Fibroblast of lung (primary cell): ENCODE results near the gene ZNF598. TPM values are rescaled to one million over a fixed set of nuclear protein-coding genes. Genes with fewer than 3 reads are reported as not detected.

Experiments used
- DNase-seq, 2 donors: peaks; one replicate each; pipeline versions ENCODE4 v3.0.0 to v3.0.0-alpha.2; 2010; ENCODE audit warnings: low read depth in 2 of 2
- H2AFZ ChIP-seq: 2 replicates; pipeline ENCODE4 v1.5.1; 2012; ENCODE audit warnings: low read length, control low read depth, inconsistent platforms
- H3K27ac ChIP-seq: 2 replicates; pipeline ENCODE4 v1.5.1; 2011; ENCODE audit warnings: low read length, control low read depth; ENCODE audit not compliant: insufficient read depth
- H3K27me3 ChIP-seq: 2 replicates; pipeline ENCODE4 v1.5.1; 2011; ENCODE audit warnings: mild to moderate bottlenecking, low read length; ENCODE audit not compliant: control insufficient read depth, insufficient read depth
- H3K36me3 ChIP-seq: 2 replicates; pipeline ENCODE4 v1.5.1; 2011; ENCODE audit warnings: low read length; ENCODE audit not compliant: control insufficient read depth, insufficient read depth
- H3K4me1 ChIP-seq: 2 replicates; pipeline ENCODE4 v1.5.1; 2011; ENCODE audit warnings: low read length; ENCODE audit not compliant: control insufficient read depth, insufficient read depth; ENCODE audit errors: extremely low read depth
- H3K4me2 ChIP-seq: 2 replicates; pipeline ENCODE4 v1.5.1; 2011; ENCODE audit warnings: low read length, control low read depth; ENCODE audit not compliant: insufficient read depth; ENCODE audit errors: extremely low read depth
- H3K4me3 ChIP-seq, 4 experiments: fragments of 200-600 bp in 1 of 4; sonication (generic) in 1 of 4; replicated peaks in 1 of 4; 2 replicates each; pipeline ENCODE4 v1.5.1; 2011 to 2016; ENCODE audit warnings: low read length in 4 of 4, low read depth in 3 of 4, mild to moderate bottlenecking in 3 of 4, control low read depth in 2 of 4, inconsistent platforms in 1 of 4, mixed read lengths in 1 of 4; ENCODE audit not compliant: insufficient read depth in 1 of 4; ENCODE audit errors: control extremely low read depth in 1 of 4
- H3K79me2 ChIP-seq: 2 replicates; pipeline ENCODE4 v1.5.1; 2012; ENCODE audit warnings: mild to moderate bottlenecking, low read length, inconsistent platforms; ENCODE audit not compliant: control insufficient read depth, insufficient read depth
- H3K9ac ChIP-seq: 2 replicates; pipeline ENCODE4 v1.5.1; 2011; ENCODE audit warnings: mild to moderate bottlenecking, low read length, control low read depth; ENCODE audit not compliant: insufficient read depth
- H3K9me3 ChIP-seq: 2 replicates; pipeline ENCODE4 v1.5.1; 2012; ENCODE audit warnings: low read depth, low read length; ENCODE audit not compliant: control insufficient read depth, insufficient read depth
- H4K20me1 ChIP-seq: 2 replicates; pipeline ENCODE4 v1.5.1; 2011; ENCODE audit warnings: low read length; ENCODE audit not compliant: control insufficient read depth, insufficient read depth; ENCODE audit errors: extremely low read depth
- EZH2 ChIP-seq: IDR thresholded peaks from 2 replicates; pipeline ENCODE4 v1.5.1; 2012; ENCODE audit warnings: low read length, control low read depth, mild to moderate bottlenecking; ENCODE audit errors: missing control alignments
- polyA plus RNA-seq, 2 donors: library from polyadenylated mRNA; depleted of rRNA in 1 of 2; stranded (reverse) in 1 of 2; unstranded in 1 of 2; fragments of >200 nt; gene quantifications; 2 replicates each; pipeline ENCODE4 v1.2.1, GENCODE V29; 2011 to 2012; ENCODE audit warnings: missing spikeins in 1 of 2
- total RNA-seq: library from RNA; depleted of rRNA; stranded (reverse); fragments of >200 nt; gene quantifications from 2 replicates; pipeline ENCODE4 v1.2.1, GENCODE V29; 2014
- TF ChIP-seq, protein P1 (sequence below), 2 donors: IDR thresholded peaks in 1 of 2; conservative IDR thresholded peaks in 1 of 2; 1 replicate in 1 of 2; 2 replicates in 1 of 2; pipeline ENCODE4 v1.5.1; 2011 to 2012; ENCODE audit warnings: low read length in 2 of 2, control low read depth in 1 of 2, inconsistent platforms in 1 of 2, low read depth in 1 of 2, mild to moderate bottlenecking in 1 of 2

The ZNF598 gene
- total and polyA plus RNA-seq, 2 donors (not counting 1 experiment from before 2014, with no cell fraction given) = 11.6 to 18.8 TPM

- Histone ChIP-seq H3K27me3 (peaks cover 19% of the 10 kb centered on the region), H3K79me2 (peaks cover 6% of the 10 kb centered on the region), H3K4me3 (no peak overlapping the region), H2AFZ (no peak overlapping the region), H3K36me3 (peaks cover 37% of the 10 kb centered on the region), H3K4me2 (no peak overlapping the region), H3K9me3 (no peaks in the 10 kb centered on the region), H3K9ac (no peak overlapping the region), H4K20me1 (no peaks in the 10 kb centered on the region), H3K27ac (no peak overlapping the region), H3K4me1 (no peaks in the 10 kb centered on the region)
- no peak for DNase-seq
- TF ChIP-seq, protein P1, sequence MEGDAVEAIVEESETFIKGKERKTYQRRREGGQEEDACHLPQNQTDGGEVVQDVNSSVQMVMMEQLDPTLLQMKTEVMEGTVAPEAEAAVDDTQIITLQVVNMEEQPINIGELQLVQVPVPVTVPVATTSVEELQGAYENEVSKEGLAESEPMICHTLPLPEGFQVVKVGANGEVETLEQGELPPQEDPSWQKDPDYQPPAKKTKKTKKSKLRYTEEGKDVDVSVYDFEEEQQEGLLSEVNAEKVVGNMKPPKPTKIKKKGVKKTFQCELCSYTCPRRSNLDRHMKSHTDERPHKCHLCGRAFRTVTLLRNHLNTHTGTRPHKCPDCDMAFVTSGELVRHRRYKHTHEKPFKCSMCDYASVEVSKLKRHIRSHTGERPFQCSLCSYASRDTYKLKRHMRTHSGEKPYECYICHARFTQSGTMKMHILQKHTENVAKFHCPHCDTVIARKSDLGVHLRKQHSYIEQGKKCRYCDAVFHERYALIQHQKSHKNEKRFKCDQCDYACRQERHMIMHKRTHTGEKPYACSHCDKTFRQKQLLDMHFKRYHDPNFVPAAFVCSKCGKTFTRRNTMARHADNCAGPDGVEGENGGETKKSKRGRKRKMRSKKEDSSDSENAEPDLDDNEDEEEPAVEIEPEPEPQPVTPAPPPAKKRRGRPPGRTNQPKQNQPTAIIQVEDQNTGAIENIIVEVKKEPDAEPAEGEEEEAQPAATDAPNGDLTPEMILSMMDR (conservative IDR thresholded peaks at IDR 0.05 in 1 of 2, IDR thresholded peaks at IDR 0.05 in 1 of 2; ENCODE audit: low read depth in 1 of 2, low read length in 2 of 2) = no peak
- no peak for TF ChIP-seq EZH2
Measured at GRCh38 chr16:1977875-1978268, 31.7 kb downstream of the ZNF598 start.

GRCh38 chr16:1976951-1977874 is 32.4 kb downstream of the ZNF598 start:
- no peaks in the 10 kb centered on the region for H4K20me1 ChIP-seq
- H3K9ac ChIP-seq = no peak overlapping the region
- H3K4me1 ChIP-seq = no peaks in the 10 kb centered on the region
- no peak overlapping the region for H3K4me2 ChIP-seq
- DNase-seq = no peak
- H3K27me3 ChIP-seq = peaks cover 19% of the 10 kb centered on the region
- TF ChIP-seq, protein P1 (conservative IDR thresholded peaks at IDR 0.05 in 1 of 2, IDR thresholded peaks at IDR 0.05 in 1 of 2; ENCODE audit: low read depth in 1 of 2, low read length in 2 of 2) = no peak
- no peak for TF ChIP-seq EZH2
- H2AFZ ChIP-seq = no peak overlapping the region
- H3K4me3 ChIP-seq = no peak overlapping the region
- H3K36me3 ChIP-seq = peaks cover 37% of the 10 kb centered on the region
- H3K9me3 ChIP-seq = no peaks in the 10 kb centered on the region
- H3K27ac ChIP-seq = no peak overlapping the region
- peaks cover 13% of the 10 kb centered on the region for H3K79me2 ChIP-seq

DNA sequence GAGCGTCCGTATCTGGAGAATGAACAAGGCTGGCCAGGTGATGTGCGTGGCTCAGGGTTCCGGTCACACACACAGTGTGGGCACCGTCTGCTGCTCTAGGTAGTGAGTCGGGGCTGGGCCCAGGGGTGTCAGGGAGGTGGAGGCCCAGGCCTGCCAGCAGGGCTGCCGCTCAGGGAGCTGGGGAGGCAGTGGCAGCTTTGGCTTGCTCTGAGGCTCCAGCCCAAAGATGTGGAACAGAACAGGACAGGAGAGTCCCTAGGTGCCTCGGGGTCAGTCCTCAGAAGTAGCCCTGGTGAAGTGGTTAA is 33.5 kb downstream of the ZNF598 start:
- Histone ChIP-seq H3K4me1 (no peaks in the 10 kb centered on the region), H3K79me2 (peaks cover 14% of the 10 kb centered on the region), H3K9ac (no peak overlapping the region), H4K20me1 (no peaks in the 10 kb centered on the region), H3K27me3 (peaks cover 12% of the 10 kb centered on the region), H2AFZ (no peak overlapping the region), H3K27ac (no peak overlapping the region), H3K36me3 (peaks cover 37% of the 10 kb centered on the region), H3K9me3 (no peaks in the 10 kb centered on the region), H3K4me3 (no peak overlapping the region), H3K4me2 (no peak overlapping the region)
- TF ChIP-seq, protein P1 (conservative IDR thresholded peaks at IDR 0.05 in 1 of 2, IDR thresholded peaks at IDR 0.05 in 1 of 2; ENCODE audit: low read depth in 1 of 2, low read length in 2 of 2) = no peak
- TF ChIP-seq EZH2 = no peak
- DNase-seq = no peak
